Loucy (cell line): ENCODE data around the gene GNAQ.

Source experiments
- H2AFZ ChIP-seq: fragments of 200-600 bp; sonication (generic); 2 replicates; pipeline ENCODE4 v1.6.0; 2016; ENCODE audit warnings: antibody characterized with exemption, mild to moderate bottlenecking, low read length, moderate library complexity
- H3F3A ChIP-seq: fragments of 200-600 bp; 2 replicates; pipeline ENCODE4 v1.6.0; 2016; ENCODE audit warnings: antibody characterized with exemption, low read depth, mild to moderate bottlenecking
- H3K27me3 ChIP-seq: fragments of 200-600 bp; sonication (generic); 2 replicates; pipeline ENCODE4 v1.6.1; 2014; ENCODE audit warnings: low read length, mild to moderate bottlenecking; ENCODE audit not compliant: insufficient read depth, poor library complexity, severe bottlenecking
- H3K36me3 ChIP-seq: fragments of 200-600 bp; sonication (generic); 2 replicates; pipeline ENCODE4 v1.6.1; 2016; ENCODE audit warnings: low read length; ENCODE audit not compliant: insufficient read depth
- H3K4me1 ChIP-seq: fragments of 200-600 bp; sonication (generic); 2 replicates; pipeline ENCODE4 v1.5.1; 2014; ENCODE audit warnings: low read length, mild to moderate bottlenecking; ENCODE audit not compliant: insufficient read depth, poor library complexity, severe bottlenecking
- H3K4me2 ChIP-seq: fragments of 200-600 bp; sonication (generic); 2 replicates; pipeline ENCODE4 v1.6.0; 2014; ENCODE audit warnings: antibody characterized with exemption, low read length, low read depth, mild to moderate bottlenecking; ENCODE audit not compliant: poor library complexity, severe bottlenecking
- H3K4me3 ChIP-seq: fragments of 200-600 bp; sonication (generic); 2 replicates; pipeline ENCODE4 v1.5.1; 2014; ENCODE audit warnings: low read length, mild to moderate bottlenecking, mixed read lengths; ENCODE audit not compliant: poor library complexity, severe bottlenecking
- H3K79me2 ChIP-seq: fragments of 200-600 bp; sonication (generic); 2 replicates; pipeline ENCODE4 v1.6.1; 2014; ENCODE audit warnings: low read length; ENCODE audit not compliant: insufficient read depth
- H3K9ac ChIP-seq: fragments of 200-600 bp; sonication (generic); 2 replicates; pipeline ENCODE4 v1.6.0; 2014; ENCODE audit warnings: mild to moderate bottlenecking, low read depth, low read length, moderate library complexity; ENCODE audit not compliant: poor library complexity, severe bottlenecking
- H3K9me2 ChIP-seq: fragments of 200-600 bp; sonication (generic); replicated peaks from 2 replicates; pipeline ENCODE4 v1.6.1; 2016; ENCODE audit warnings: low read depth, low read length, mixed read lengths
- H3K9me3 ChIP-seq: fragments of 200-600 bp; sonication (generic); 2 replicates; pipeline ENCODE4 v1.6.1; 2014; ENCODE audit warnings: mild to moderate bottlenecking, antibody characterized with exemption, low read length, low read depth; ENCODE audit not compliant: insufficient read depth
- H4K20me1 ChIP-seq: fragments of 200-600 bp; sonication (generic); 2 replicates; pipeline ENCODE4 v1.6.0; 2014; ENCODE audit warnings: antibody characterized with exemption, low read length, mild to moderate bottlenecking; ENCODE audit not compliant: insufficient read depth, poor library complexity, severe bottlenecking
- EZH2phosphoT487 ChIP-seq: fragments of 200-600 bp; IDR thresholded peaks from 2 replicates; pipeline ENCODE4 v1.6.1; 2018; ENCODE audit warnings: antibody characterized with exemption, mild to moderate bottlenecking, moderate library complexity, borderline replicate concordance
- TF ChIP-seq, protein P1 (sequence below): fragments of 200-600 bp; sonication (generic); conservative IDR thresholded peaks from 2 replicates; pipeline ENCODE4 v1.5.1; 2014; ENCODE audit warnings: mild to moderate bottlenecking, antibody characterized with exemption, low read length

GNAQ gene

DNA sequence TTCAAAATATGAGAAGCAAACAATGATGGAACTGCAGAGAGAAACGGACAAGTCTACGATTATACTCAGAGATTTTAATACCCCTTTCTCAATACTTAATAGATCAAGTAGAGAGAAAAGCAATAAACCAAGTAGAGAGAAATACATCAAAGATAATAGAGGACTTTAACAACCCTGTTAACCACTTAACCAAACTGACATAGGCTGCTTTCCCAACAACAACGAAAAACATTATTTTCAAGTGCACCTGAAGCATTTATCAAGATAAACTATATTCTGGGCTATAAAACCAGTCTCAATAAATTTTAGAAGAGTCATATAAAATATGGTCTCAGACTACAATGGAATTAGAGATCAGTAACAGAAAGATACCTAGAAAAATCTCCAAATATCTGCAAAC, 67.4 kb downstream of the GNAQ start:
- H3K9me3 ChIP-seq: no peaks in the 10 kb centered on the region
- peaks cover 71% of the 10 kb centered on the region for H3K4me1 ChIP-seq
- peak overlapping the region; percentile 17 for H3K9ac ChIP-seq
- no peaks in the 10 kb centered on the region for H3K9me2 ChIP-seq
- peak overlapping the region; percentile 33 for H3K4me2 ChIP-seq
- peaks cover 17% of the 10 kb centered on the region; the same call in 1 of the 2 replicates for H3K36me3 ChIP-seq
- no peak for TF ChIP-seq EZH2phosphoT487
- TF ChIP-seq, protein P1, sequence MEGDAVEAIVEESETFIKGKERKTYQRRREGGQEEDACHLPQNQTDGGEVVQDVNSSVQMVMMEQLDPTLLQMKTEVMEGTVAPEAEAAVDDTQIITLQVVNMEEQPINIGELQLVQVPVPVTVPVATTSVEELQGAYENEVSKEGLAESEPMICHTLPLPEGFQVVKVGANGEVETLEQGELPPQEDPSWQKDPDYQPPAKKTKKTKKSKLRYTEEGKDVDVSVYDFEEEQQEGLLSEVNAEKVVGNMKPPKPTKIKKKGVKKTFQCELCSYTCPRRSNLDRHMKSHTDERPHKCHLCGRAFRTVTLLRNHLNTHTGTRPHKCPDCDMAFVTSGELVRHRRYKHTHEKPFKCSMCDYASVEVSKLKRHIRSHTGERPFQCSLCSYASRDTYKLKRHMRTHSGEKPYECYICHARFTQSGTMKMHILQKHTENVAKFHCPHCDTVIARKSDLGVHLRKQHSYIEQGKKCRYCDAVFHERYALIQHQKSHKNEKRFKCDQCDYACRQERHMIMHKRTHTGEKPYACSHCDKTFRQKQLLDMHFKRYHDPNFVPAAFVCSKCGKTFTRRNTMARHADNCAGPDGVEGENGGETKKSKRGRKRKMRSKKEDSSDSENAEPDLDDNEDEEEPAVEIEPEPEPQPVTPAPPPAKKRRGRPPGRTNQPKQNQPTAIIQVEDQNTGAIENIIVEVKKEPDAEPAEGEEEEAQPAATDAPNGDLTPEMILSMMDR: no peak
- peaks cover 100% of the 10 kb centered on the region for H3K79me2 ChIP-seq
- no peak overlapping the region for H2AFZ ChIP-seq
- H4K20me1 ChIP-seq: peaks cover 95% of the 10 kb centered on the region
- no peaks in the 10 kb centered on the region for H3K27me3 ChIP-seq
- H3F3A ChIP-seq: no peaks in the 10 kb centered on the region
- peak overlapping the region; percentile 5 for H3K4me3 ChIP-seq

DNA sequence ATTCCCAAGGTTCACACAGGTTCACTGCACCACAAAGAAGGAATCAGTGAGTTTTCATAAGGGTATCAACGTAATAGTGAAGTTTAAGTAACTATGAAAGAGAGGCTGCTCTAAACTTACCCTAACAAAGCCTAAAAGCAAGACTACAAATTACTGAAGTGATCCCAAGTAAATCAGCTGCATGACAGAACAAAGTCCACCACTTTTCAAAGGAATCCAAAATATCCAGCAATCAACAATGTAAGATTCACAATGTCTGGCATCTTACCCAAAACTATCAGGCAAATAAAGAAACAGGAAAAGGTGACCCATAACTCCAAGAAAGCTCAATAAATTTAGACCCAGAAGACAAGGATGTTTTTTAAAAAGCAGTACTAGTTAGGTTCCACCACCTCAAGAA, 70.1 kb downstream of the GNAQ start:
- H3K9me3 ChIP-seq: no peaks in the 10 kb centered on the region
- H3K4me2 ChIP-seq: peak overlapping the region; percentile 36
- H3F3A ChIP-seq: no peaks in the 10 kb centered on the region
- no peak overlapping the region for H2AFZ ChIP-seq
- H3K4me1 ChIP-seq: peaks cover 90% of the 10 kb centered on the region
- 0 out of 2 replicates have a peak, but pooled peaks cover 3% of the 10 kb centered on the region for H3K36me3 ChIP-seq
- H3K9me2 ChIP-seq: no peaks in the 10 kb centered on the region
- TF ChIP-seq, protein P1: no peak
- no peak for TF ChIP-seq EZH2phosphoT487
- no peaks in the 10 kb centered on the region for H3K27me3 ChIP-seq
- peaks cover 100% of the 10 kb centered on the region for H3K79me2 ChIP-seq
- peaks cover 87% of the 10 kb centered on the region for H4K20me1 ChIP-seq
- H3K4me3 ChIP-seq: no peak overlapping the region
- H3K9ac ChIP-seq: peak overlapping the region; percentile 46

DNA sequence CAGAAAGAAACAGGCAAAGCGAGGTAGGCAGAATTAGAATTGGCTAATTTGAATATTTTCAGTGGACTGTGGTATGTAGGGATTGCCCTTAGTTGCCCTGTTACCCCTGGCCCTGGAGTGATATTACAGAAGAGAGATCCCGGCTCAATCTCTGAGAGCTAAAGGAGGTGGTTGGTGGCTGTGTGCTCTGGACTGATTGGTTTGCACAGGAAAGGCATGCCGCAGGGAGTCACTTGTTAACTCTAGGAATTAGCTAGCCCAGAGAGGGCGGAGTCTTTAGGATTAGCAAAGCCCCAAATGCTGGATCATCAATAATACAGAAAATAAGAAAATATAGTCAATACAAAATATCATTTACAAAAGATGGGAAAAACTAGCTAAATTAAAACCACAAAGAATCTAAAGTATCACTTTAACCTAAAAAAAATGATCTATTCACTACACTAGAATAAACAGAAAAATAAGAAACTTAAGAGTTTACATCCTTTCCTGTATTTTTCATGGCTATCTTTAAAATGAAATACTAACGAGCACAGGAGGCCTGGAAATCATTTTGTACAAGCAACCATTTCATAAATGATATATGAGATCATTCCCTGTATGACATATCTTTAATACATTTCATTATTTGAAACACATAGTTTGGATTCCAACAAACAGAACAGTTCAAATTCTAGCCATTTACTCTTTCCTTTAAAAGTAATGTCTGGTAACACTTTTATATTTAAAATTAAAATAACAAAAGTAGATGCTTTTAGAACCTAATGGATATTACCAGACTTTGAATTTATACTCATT, 71.1 kb downstream of the GNAQ start:
- Histone ChIP-seq H3K9me3 (no peaks in the 10 kb centered on the region), H2AFZ (no peak overlapping the region), H3K4me3 (no peak overlapping the region), H3K27me3 (no peaks in the 10 kb centered on the region), H3K36me3 (0 out of 2 replicates have a peak, but pooled peaks cover 3% of the 10 kb centered on the region), H3F3A (no peaks in the 10 kb centered on the region), H3K9me2 (no peaks in the 10 kb centered on the region), H3K4me1 (peaks cover 93% of the 10 kb centered on the region), H3K9ac (peak overlapping the region; percentile 46), H4K20me1 (peaks cover 86% of the 10 kb centered on the region), H3K79me2 (peaks cover 100% of the 10 kb centered on the region), H3K4me2 (no peak overlapping the region)
- TF ChIP-seq, protein P1: no peak
- no peak for TF ChIP-seq EZH2phosphoT487
